Stimulated activated CD4-positive, alpha-beta T cell treated with anti-CD3 and anti-CD28 coated beads, Interleukin-1b, Interleukin-23, amount 100 ng/mL, for 24 hours (primary cell): ENCODE results near the gene NFU1.
"Not testable (repeated sequence)": the region's sequence is repeated elsewhere in the genome, so short reads cannot be mapped to it uniquely, and the experiment has no call there.

ENCODE experiments used
- DNase-seq, 4 experiments: peaks; one replicate each; pipeline ENCODE4 v3.0.0-alpha.2; 2020; ENCODE audit warnings: low read depth in 4 of 4, low spot score in 1 of 4

NFU1 gene

DNA sequence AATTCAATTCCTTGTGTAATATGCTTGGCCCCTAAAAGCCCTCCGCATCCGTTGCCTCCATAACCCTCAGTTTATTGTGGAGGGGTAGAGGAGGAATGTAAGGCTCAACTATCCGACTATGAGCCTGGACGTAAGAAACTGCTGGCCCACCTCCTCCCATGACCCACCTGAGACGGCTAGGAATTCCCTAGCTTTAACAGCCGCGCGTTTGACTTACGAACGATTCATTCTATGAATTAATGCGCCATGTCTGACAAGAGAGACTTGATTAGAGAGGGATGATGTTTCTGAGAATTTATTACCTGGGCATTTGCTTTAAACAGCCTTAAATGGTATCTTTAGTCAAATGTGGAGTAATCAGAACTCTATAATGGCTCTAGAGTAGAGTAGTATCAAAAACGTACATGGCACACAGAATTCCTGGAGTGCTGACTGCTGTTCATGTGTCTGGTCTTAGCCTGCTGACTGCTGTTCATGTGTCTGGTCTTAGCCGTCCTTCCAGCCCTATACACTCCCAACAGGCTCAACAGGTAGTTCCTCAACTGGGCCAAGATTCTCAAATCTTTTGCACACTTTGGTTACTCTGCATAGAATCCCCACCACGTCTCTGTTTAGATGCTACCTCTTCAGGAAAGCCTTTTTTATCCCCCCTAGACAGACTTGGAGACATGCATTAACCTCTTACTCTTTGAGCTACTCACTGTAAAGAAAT lies 49.3 kb downstream of the NFU1 start:
- DNase-seq = no peak

GRCh38 chr2:69386789-69387734 lies 50.2 kb downstream of the NFU1 start, which contains the start of gene GFPT1:
Gene GFPT1, minus strand, starts transcription at chr2:69387227. Its CDS starts 156 bp downstream, at chr2:69387071.
- peak; percentile 73 to 91 (median 88) for DNase-seq

DNA sequence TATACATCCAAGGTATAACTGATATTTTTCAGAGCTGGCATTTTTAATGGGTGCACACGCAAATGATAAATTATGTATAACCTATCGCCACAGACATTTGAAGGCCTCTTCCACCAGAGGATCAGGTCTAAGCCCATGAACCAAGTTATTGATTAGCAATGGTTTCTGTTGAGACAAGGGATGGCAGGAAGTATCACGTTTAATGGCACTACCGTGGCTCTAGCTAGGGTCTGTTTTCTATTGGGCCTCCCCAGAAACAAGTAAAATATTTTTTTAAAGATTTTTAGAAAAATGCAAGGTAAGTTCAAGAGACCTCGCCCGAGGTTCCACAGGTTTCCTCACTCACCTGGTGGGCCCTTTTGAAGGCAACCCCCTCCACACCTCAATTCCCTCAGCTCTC lies 50.9 kb downstream of the NFU1 start:
- no peak for DNase-seq

DNA sequence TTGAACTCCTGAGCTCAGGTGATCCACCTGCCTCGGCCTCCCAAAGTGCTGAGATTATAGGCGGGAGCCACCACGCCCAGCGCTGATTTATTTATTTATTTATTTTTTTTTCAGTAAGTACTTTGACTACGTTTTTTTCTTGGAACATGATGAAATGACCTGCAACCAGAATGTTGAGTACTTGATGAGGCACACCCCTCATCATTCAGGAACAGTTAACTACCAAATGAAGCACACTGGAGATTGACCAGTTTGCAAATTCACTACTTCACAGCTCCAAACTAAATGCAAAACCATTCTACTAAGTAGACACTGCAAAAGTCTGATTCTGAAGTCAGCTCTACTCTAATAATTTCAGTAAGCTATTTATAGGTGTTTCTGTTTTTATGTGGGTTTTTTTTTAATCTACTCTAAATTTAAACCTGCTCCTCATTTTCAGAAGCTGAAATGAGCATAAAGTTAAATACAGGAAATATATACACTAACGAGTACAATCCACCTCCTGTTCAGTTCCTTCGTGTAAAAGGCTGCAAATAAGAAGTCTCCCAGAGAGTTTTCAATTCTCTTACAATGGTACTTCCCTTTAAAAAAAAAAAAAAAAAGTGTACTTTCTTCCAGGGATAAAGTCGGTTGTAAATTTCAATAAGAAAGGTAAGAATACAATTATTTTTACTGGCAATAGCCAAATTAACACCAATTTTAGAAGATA lies 51.6 kb downstream of the NFU1 start:
- no peak for DNase-seq

DNA sequence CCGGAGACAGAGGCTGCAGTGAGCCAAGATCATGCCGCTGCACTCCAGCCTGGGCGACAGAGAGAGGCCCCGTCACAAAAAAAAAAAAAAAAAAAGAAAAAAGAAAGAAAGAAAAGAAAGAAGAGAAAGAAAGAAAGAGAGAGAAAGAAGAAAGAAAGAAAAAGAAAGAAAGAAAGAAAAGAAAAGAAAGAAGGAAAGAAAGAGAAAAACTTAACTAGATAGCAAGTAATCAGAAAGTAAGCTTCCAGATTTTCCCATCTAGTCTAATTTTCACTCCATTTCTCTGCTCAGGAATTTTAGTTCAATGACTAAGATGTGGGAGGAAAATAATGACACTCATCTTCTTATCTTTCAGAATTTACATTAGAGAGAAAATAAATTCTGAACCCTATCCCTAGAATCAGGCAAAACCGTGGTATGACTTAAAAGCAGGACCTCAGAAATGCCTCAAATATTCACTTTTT lies 52.6 kb downstream of the NFU1 start:
- DNase-seq = no peak

- no peak for DNase-seq
Observed at GRCh38 chr2:69383176-69383812, 53.9 kb downstream of the NFU1 start.

GRCh38 chr2:69382547-69382946 lies 54.7 kb downstream of the NFU1 start:
- no peak for DNase-seq

DNA sequence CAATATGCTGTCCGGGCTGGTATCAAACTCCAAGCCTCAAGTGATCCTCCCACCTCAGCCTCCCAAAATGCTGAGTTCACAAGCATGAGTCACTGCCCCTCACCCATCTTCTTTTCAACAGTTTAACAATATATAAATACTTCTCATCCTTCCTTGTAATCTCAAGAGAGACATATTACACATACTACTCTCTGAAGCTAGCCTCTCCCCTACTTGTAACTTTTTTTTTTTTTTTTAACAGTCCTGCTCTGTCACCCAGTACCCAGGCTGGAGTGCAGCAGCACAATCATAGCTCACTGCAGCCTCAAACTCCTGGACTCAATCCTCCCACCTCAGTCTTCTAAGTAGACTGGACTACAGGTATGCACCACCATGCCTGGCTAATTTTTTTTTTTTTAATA lies 55.9 kb downstream of the NFU1 start:
- no peak for DNase-seq

DNA sequence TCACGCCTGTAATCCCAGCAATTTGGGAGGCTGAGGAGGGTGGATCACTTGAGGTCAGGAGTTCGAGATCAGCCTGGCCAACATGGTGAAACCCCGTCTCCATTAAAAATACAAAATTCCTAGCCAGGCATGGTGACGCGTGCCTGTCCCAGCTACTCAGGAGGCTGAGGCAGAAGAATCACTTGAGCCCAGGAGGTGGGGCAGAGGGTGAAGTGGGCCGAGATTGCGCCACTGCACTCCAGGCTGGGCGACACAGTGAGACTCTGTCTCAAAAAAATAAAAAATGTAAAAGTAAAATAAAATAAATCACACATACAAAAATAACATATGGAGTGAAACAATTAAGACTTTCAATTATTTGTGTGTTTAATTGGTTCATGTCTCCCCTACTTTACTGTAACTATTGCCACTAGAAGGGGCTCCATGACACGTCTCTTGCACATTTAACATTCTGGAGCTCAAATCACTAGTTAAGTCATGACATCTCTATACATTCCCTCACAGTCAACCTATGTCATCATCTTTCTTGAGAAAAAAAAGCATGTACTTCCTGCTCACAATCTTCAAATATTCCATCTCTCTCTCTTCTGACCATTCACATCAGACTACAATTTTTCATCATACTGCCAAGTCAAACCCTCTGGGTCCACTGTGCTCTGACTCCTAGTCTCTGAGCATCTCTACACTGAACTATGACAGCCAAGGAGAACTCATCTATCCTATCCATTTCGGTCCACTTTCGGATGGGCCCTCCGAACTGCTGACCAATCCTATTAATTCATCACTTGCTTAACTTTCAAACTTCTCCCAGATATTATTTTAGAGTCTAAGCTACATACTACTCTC lies 56.9 kb downstream of the NFU1 start:
- no peak for DNase-seq

- no peak for DNase-seq
Observed at GRCh38 chr2:69376403-69376802, 60.8 kb downstream of the NFU1 start.

- DNase-seq = no peak
Observed at GRCh38 chr2:69375494-69376353, 61.5 kb downstream of the NFU1 start.

DNA sequence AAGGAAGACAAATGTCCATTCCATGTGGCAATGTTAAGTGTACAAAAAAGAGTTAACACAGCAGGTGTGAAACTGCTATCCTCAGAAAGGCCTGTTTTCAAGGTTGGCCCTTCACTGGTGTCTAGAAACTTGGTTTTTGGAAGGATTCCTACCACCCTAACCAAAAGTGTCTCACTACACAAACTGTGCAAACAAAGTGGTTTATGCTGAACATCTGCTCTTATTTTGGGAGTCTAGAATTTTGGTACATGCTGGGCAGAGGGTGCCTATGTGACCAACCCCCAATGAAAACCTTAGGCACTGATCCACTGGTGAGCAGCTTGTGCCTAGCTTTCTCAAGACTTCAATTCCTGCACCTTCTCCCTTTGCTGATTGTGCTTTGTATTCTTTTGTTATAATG lies 64.5 kb downstream of the NFU1 start:
- DNase-seq = no peak

DNA sequence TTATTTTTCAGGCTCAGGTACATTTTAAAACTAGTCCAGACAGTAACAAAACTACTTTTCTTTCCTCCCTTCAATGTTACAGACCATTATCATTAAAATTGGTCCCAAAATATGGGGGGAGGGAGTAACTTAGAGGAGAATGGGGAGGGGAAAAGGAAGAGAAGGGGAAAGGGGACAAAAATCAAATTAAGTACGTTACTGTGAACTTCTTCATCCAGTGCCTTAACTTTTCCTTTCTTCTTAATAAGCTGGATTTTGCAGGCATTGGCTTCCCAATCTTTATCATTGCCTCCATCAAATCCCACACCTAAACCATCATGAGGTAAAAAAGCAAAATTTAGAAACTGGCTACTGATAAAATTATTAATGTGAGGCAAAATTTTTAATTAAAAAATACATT lies 67.4 kb downstream of the NFU1 start:
- no peak for DNase-seq

DNA sequence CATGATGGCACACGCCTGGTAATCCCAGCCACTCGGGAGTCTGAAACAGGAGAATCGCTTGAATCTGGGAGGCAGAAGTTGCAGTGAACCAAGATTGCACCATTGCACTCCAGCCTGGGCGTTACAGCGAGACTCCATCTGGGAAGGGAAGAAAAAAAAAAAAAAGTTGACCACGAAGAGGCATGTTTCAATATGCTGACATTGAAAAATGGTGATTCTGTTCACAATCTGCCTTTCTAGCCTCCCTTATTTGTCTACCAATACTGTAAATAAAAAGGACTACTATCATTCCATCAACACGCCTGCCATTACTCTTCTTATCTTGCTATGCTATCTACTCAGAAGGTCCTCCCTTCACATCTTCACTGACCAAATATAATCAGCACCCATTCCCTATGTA lies 68.6 kb downstream of the NFU1 start:
- no peak for DNase-seq

GRCh38 chr2:69359371-69359770 lies 77.9 kb downstream of the NFU1 start:
- DNase-seq = no peak

- DNase-seq = no peak
Observed at GRCh38 chr2:69358914-69359313, 78.3 kb downstream of the NFU1 start.

DNA sequence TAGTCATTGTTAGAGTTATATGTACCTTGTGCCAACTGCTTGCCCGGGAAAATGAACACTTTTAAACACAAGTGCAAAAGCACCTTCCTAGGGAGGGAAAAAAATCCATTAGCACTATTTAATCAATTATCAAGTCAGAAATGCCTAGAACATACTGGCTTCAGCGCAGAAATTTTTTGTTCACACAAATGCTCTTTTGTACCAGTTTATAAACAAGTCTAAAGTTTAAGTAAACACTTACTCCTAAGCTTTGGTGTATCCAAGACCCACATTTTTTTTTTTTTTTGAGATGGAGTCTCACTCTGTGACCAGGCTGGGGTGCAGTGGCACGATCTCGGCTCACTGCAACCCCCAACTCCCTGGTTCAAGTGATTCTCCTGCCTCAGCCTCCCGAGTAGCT lies 80.8 kb downstream of the NFU1 start:
- DNase-seq = no peak

DNA sequence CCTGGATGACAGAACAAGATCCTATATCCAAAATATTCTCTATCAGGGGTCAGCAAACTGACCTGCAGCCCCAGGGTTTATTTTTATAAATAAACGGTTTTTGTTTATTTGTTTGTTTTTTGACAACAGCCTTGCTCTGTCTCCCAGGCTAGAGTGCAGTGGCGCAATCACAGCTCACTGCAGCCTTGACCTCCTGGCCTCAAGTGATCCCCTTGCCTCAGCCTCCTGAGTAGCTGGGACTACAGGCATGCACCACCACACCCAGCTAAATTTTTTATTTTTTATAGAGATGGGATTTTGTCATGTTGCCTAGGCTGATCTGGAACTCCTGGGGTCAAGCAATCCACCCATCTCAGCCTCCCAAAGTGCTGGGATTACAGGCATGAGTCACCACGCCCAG lies 82.3 kb downstream of the NFU1 start:
- not testable (repeated sequence) for DNase-seq

GRCh38 chr2:69353360-69353759 lies 83.9 kb downstream of the NFU1 start:
- DNase-seq = no peak
